HCT116 (cell line): ENCODE measurements around the gene ARL15.

Source experiments
- CTCF ChIP-seq, 3 experiments: fragments of 200-600 bp in 1 of 3; sonication (generic) in 1 of 3; IDR thresholded peaks in 2 of 3; conservative IDR thresholded peaks in 1 of 3; 2 replicates each; pipeline ENCODE4 v1.5.1; 2012 to 2017; ENCODE audit warnings: low read depth in 2 of 3, low read length in 2 of 3, antibody characterized with exemption in 1 of 3, borderline replicate concordance in 1 of 3, control low read depth in 1 of 3, mild to moderate bottlenecking in 1 of 3, mixed read lengths in 1 of 3, mixed run types in 1 of 3, moderate library complexity in 1 of 3; ENCODE audit not compliant: insufficient read depth in 1 of 3
- EGR1 ChIP-seq: IDR thresholded peaks from 2 replicates; pipeline ENCODE4 v1.6.1; 2012; ENCODE audit warnings: low read depth
- ELF1 ChIP-seq: IDR thresholded peaks from 2 replicates; pipeline ENCODE4 v1.6.1; 2012; ENCODE audit warnings: low read depth, borderline replicate concordance
- EZH2 ChIP-seq: fragments of 200-600 bp; sonication (generic); IDR thresholded peaks from 2 replicates; pipeline ENCODE4 v1.6.1; 2017; ENCODE audit warnings: antibody characterized with exemption, mixed run types
- EZH2phosphoT487 ChIP-seq: fragments of 200-600 bp; IDR thresholded peaks from 2 replicates; pipeline ENCODE4 v1.6.1; 2018; ENCODE audit warnings: antibody characterized with exemption, borderline replicate concordance
- POLR2A ChIP-seq: IDR thresholded peaks from 2 replicates; pipeline ENCODE4 v1.7.0; 2011; ENCODE audit warnings: borderline replicate concordance; ENCODE audit not compliant: insufficient read depth, insufficient read length; ENCODE audit errors: extremely low read depth
- SP1 ChIP-seq: IDR thresholded peaks from 2 replicates; pipeline ENCODE4 v1.6.1; 2012; ENCODE audit warnings: low read depth
- ZFX ChIP-seq: fragments of 450-650 bp; IDR thresholded peaks from 2 replicates; pipeline ENCODE4 v1.6.1; 2017
- TF ChIP-seq, protein P1 (sequence below): IDR thresholded peaks from 2 replicates; pipeline ENCODE4 v1.6.1; 2012

DNA sequence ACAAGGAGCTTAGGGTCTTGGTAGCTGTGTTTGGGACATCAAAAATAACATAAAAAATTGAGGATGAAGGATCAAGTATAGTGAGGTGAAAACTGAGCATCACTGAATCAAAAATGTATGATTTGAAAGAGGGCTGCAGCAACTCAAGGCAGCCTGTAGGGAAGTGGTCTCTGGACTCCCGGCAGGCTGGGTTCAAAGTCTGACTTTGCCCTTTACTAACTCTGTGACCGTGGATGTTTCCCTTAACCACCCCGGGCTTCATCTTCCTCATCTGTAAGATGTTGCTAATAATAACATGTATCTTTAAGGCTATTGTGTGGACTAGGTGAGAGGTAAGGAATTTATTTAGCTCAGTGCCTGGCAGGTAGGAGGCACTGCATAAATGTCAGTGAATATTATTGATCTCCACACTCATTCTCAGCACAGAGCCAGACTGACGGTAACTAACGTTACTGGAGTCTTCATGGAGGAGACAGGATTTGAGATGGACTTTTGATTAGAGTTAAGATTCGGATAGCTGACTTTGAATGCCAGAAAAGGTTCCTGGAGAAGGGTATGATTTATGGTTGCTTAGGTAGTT lies 382.6 kb downstream of the ARL15 start:
- no peak for TF ChIP-seq CTCF (IDR thresholded peaks at IDR 0.05 in 2 of 3, conservative IDR thresholded peaks at IDR 0.05 in 1 of 3; ENCODE audit: borderline replicate concordance in 1 of 3, insufficient read depth in 1 of 3, low read depth in 2 of 3, low read length in 2 of 3)
- TF ChIP-seq EZH2phosphoT487, result no peak
- TF ChIP-seq EGR1, result no peak
- no peak for TF ChIP-seq POLR2A
- TF ChIP-seq ZFX, result no peak
- TF ChIP-seq EZH2, result no peak
- no peak for TF ChIP-seq ELF1
- TF ChIP-seq SP1, result no peak
- TF ChIP-seq, protein P1, sequence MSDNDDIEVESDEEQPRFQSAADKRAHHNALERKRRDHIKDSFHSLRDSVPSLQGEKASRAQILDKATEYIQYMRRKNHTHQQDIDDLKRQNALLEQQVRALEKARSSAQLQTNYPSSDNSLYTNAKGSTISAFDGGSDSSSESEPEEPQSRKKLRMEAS, result no peak
